GM12872 (cell line): ENCODE measurements around the gene ASCL5.

ENCODE experiments used
- CTCF ChIP-seq: IDR thresholded peaks from 3 replicates; pipeline ENCODE4 v1.5.1; 2011; ENCODE audit warnings: low read depth, mild to moderate bottlenecking, low read length, moderate library complexity; ENCODE audit not compliant: insufficient read depth

ASCL5 gene

GRCh38 chr1:201085902-201086735 lies 40.9 kb downstream of the ASCL5 start:
- peak; percentile 65 for TF ChIP-seq CTCF

- no peak for TF ChIP-seq CTCF
These were observed 42.7 kb downstream of the ASCL5 start for GRCh38 chr1:201084295-201084694.

GRCh38 chr1:201083741-201084140 lies 43.2 kb downstream of the ASCL5 start:
- no peak for TF ChIP-seq CTCF

GRCh38 chr1:201080135-201080534 lies 46.8 kb downstream of the ASCL5 start:
- 0 out of 3 replicates have a peak, but pooled peaks have one; percentile 18 for TF ChIP-seq CTCF

- no peak for TF ChIP-seq CTCF
These were observed 49.2 kb downstream of the ASCL5 start for GRCh38 chr1:201077736-201078135.

GRCh38 chr1:201077116-201077515 lies 49.9 kb downstream of the ASCL5 start:
- no peak for TF ChIP-seq CTCF

- no peak for TF ChIP-seq CTCF
These were observed 50.9 kb downstream of the ASCL5 start for GRCh38 chr1:201076092-201076491.

GRCh38 chr1:201074018-201074417 lies 53.0 kb downstream of the ASCL5 start:
- no peak for TF ChIP-seq CTCF
